ENCODE measurements around the gene SLC25A20.

DNA sequence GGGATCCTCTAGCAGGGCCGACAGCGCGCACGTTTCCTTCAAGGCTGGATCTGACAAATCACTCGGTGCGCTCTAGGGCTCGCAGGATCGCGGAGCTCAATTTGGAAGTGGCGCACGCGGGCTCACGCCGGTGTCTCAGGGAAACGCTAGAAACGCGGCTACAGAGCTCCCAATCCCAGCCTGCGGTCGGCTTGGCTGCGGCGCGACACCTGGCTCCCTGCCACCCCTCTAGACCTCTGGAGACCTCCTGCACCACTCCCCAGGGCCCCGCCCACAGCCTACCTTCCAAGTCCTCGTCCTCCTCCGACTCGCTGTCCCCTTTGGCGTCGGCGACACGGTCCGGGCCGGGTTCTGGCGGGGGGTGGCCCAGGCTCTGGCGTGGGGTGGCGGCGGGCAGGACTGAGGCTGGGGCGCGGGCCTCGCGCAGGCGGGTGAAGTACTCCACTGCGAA is 51.6 kb downstream of the SLC25A20 start:
- TF ChIP-seq, protein P1, sequence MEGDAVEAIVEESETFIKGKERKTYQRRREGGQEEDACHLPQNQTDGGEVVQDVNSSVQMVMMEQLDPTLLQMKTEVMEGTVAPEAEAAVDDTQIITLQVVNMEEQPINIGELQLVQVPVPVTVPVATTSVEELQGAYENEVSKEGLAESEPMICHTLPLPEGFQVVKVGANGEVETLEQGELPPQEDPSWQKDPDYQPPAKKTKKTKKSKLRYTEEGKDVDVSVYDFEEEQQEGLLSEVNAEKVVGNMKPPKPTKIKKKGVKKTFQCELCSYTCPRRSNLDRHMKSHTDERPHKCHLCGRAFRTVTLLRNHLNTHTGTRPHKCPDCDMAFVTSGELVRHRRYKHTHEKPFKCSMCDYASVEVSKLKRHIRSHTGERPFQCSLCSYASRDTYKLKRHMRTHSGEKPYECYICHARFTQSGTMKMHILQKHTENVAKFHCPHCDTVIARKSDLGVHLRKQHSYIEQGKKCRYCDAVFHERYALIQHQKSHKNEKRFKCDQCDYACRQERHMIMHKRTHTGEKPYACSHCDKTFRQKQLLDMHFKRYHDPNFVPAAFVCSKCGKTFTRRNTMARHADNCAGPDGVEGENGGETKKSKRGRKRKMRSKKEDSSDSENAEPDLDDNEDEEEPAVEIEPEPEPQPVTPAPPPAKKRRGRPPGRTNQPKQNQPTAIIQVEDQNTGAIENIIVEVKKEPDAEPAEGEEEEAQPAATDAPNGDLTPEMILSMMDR (IDR thresholded peaks at IDR 0.05; ENCODE audit: poor library complexity, severe bottlenecking), result no peak
- TF ChIP-seq RAD21 (conservative IDR thresholded peaks at IDR 0.05) (no peak), EP300 (conservative IDR thresholded peaks at IDR 0.05; ENCODE audit: poor library complexity, severe bottlenecking) (no peak), EZH2 (IDR thresholded peaks at IDR 0.05; ENCODE audit: borderline replicate concordance, insufficient read depth, low read length, poor library complexity, severe bottlenecking) (no peak), MXI1 (conservative IDR thresholded peaks at IDR 0.05; ENCODE audit: poor library complexity, severe bottlenecking) (peak; percentile 65), POLR2AphosphoS5 (IDR thresholded peaks at IDR 0.05) (peak; percentile 43), SMC3 (conservative IDR thresholded peaks at IDR 0.05; ENCODE audit: poor library complexity) (no peak)
- TF ChIP-seq, protein P2, sequence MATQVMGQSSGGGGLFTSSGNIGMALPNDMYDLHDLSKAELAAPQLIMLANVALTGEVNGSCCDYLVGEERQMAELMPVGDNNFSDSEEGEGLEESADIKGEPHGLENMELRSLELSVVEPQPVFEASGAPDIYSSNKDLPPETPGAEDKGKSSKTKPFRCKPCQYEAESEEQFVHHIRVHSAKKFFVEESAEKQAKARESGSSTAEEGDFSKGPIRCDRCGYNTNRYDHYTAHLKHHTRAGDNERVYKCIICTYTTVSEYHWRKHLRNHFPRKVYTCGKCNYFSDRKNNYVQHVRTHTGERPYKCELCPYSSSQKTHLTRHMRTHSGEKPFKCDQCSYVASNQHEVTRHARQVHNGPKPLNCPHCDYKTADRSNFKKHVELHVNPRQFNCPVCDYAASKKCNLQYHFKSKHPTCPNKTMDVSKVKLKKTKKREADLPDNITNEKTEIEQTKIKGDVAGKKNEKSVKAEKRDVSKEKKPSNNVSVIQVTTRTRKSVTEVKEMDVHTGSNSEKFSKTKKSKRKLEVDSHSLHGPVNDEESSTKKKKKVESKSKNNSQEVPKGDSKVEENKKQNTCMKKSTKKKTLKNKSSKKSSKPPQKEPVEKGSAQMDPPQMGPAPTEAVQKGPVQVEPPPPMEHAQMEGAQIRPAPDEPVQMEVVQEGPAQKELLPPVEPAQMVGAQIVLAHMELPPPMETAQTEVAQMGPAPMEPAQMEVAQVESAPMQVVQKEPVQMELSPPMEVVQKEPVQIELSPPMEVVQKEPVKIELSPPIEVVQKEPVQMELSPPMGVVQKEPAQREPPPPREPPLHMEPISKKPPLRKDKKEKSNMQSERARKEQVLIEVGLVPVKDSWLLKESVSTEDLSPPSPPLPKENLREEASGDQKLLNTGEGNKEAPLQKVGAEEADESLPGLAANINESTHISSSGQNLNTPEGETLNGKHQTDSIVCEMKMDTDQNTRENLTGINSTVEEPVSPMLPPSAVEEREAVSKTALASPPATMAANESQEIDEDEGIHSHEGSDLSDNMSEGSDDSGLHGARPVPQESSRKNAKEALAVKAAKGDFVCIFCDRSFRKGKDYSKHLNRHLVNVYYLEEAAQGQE (IDR thresholded peaks at IDR 0.05; ENCODE audit: borderline replicate concordance), result no peak
